OCI-LY1 (cell line): ENCODE results near the gene GPR160.

Source experiments
- EZH2 ChIP-seq: fragments of 200-600 bp; sonication (generic), shearing (Covaris generic); IDR thresholded peaks from 2 replicates; pipeline ENCODE4 v1.8.0; 2017; ENCODE audit warnings: borderline replicate concordance, mixed run types, mild to moderate bottlenecking, antibody characterized with exemption, low read length, moderate library complexity, mixed read lengths
- TF ChIP-seq, protein P1 (sequence below): fragments of 200-600 bp; sonication (generic), shearing (Covaris generic); IDR thresholded peaks from 2 replicates; pipeline ENCODE4 v1.5.1; 2017; ENCODE audit warnings: mild to moderate bottlenecking, antibody characterized with exemption, low read length, moderate library complexity, mixed read lengths

GRCh38 chr3:169992781-169993180, 45.0 kb upstream of the GPR160 start:
- TF ChIP-seq, protein P1, sequence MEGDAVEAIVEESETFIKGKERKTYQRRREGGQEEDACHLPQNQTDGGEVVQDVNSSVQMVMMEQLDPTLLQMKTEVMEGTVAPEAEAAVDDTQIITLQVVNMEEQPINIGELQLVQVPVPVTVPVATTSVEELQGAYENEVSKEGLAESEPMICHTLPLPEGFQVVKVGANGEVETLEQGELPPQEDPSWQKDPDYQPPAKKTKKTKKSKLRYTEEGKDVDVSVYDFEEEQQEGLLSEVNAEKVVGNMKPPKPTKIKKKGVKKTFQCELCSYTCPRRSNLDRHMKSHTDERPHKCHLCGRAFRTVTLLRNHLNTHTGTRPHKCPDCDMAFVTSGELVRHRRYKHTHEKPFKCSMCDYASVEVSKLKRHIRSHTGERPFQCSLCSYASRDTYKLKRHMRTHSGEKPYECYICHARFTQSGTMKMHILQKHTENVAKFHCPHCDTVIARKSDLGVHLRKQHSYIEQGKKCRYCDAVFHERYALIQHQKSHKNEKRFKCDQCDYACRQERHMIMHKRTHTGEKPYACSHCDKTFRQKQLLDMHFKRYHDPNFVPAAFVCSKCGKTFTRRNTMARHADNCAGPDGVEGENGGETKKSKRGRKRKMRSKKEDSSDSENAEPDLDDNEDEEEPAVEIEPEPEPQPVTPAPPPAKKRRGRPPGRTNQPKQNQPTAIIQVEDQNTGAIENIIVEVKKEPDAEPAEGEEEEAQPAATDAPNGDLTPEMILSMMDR, result no peak
- no peak for TF ChIP-seq EZH2
